Upper lobe of left lung (tissue), 4 donors: ENCODE measurements around the gene SLC25A43.

ENCODE experiments used
- CTCF ChIP-seq, 6 experiments: fragments of 450-650 bp in 4 of 6; fragments of 200-600 bp in 2 of 6; sonication (generic) in 2 of 6; IDR thresholded peaks; one replicate each; pipeline ENCODE4 v1.5.1; 2016 to 2019; ENCODE audit warnings: antibody characterized with exemption in 6 of 6
- EP300 ChIP-seq, 4 donors: sonication (generic); formaldehyde crosslinking; IDR thresholded peaks; one replicate each; pipeline ENCODE4 v1.5.1; 2017; ENCODE audit warnings: antibody characterized with exemption in 4 of 4, control low read depth in 2 of 4
- POLR2A ChIP-seq, 4 donors: fragments of 450-650 bp; IDR thresholded peaks; one replicate each; pipeline ENCODE4 v1.5.1; 2016 to 2017; ENCODE audit warnings: antibody characterized with exemption in 4 of 4, mild to moderate bottlenecking in 2 of 4
- POLR2AphosphoS5 ChIP-seq, 2 donors: sonication (generic); formaldehyde crosslinking; IDR thresholded peaks; one replicate each; pipeline ENCODE4 v1.5.1; 2017; ENCODE audit warnings: antibody characterized with exemption in 2 of 2

- no peak for TF ChIP-seq CTCF (IDR thresholded peaks at IDR 0.05)
- TF ChIP-seq POLR2A (IDR thresholded peaks at IDR 0.05) = no peak
- TF ChIP-seq POLR2AphosphoS5 (IDR thresholded peaks at IDR 0.05) = no peak
- TF ChIP-seq EP300 (IDR thresholded peaks at IDR 0.05) = no peak
Observed at GRCh38 chrX:119459181-119459580, 60.0 kb downstream of the SLC25A43 start.
